Activated naive CD4-positive, alpha-beta T cell treated with anti-CD3 and anti-CD28 coated beads, Interleukin-2, amount 10 ng/mL, durations not matched to agents 7 days and 5 days (primary cell): ENCODE results near the gene SLC9A8.

Experiments
- CTCF ChIA-PET: fragments of 350-600 bp; sonication (Branson Sonifier 250); formaldehyde crosslinking; loops from one replicate; lab custom pipeline; 2021; ENCODE audit warnings: antibody characterized with exemption; lab: Charles Lee
- DNase-seq: peaks from one replicate; pipeline ENCODE4 v3.0.0-alpha.2; 2020
- H3K27ac Mint-ChIP-seq: one replicate; pipeline ENCODE4 v1.8.0; 2021; ENCODE audit warnings: mild to moderate bottlenecking, moderate library complexity, mixed read lengths
- H3K27me3 Mint-ChIP-seq: one replicate; pipeline ENCODE4 v1.8.0; 2021; ENCODE audit warnings: mild to moderate bottlenecking, mixed read lengths
- H3K36me3 Mint-ChIP-seq: one replicate; pipeline ENCODE4 v1.8.0; 2021; ENCODE audit warnings: mixed read lengths
- H3K4me1 Mint-ChIP-seq: one replicate; pipeline ENCODE4 v1.8.0; 2021; ENCODE audit warnings: mixed read lengths
- H3K4me3 Mint-ChIP-seq: one replicate; pipeline ENCODE4 v1.8.0; 2021; ENCODE audit warnings: mild to moderate bottlenecking, moderate library complexity, mixed read lengths
- H3K9me3 Mint-ChIP-seq: one replicate; pipeline ENCODE4 v1.8.0; 2021; ENCODE audit warnings: mixed read lengths

Gene SLC9A8

DNA sequence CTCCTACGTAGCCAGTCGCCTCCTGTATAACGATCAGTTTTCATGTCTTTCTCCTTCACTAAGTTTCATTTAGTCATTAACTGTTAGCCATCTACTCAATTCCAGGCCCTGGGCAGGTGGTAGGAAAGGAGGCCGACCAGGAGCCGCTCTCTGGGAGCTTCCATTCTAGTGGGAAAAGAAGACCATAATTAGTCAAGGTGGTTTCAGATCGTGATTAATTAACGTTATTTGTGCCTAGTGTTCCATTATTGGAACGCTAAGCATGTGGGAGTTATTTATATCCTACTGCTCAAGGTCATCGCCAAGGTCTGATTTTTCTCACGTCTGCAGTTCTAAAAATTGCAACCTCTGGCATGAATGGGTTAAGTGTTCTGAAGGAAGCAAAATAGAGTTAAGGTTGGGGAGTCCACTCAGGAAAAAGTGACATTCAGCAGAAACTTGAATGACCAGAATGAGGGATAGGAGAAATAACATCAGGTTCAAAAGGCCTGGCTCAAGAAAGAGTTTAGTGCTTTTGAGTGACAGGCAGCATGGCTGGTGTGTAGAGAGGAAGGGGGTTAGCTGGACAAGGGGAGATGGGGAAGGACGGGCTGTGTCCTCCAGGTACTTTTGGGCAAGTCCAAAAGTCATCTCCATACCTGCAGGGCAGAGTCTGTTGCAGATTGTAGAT lies 812 bp downstream of the SLC9A8 start:
- H3K9me3 Mint-ChIP-seq, result no peaks in the 10 kb centered on the region

DNA sequence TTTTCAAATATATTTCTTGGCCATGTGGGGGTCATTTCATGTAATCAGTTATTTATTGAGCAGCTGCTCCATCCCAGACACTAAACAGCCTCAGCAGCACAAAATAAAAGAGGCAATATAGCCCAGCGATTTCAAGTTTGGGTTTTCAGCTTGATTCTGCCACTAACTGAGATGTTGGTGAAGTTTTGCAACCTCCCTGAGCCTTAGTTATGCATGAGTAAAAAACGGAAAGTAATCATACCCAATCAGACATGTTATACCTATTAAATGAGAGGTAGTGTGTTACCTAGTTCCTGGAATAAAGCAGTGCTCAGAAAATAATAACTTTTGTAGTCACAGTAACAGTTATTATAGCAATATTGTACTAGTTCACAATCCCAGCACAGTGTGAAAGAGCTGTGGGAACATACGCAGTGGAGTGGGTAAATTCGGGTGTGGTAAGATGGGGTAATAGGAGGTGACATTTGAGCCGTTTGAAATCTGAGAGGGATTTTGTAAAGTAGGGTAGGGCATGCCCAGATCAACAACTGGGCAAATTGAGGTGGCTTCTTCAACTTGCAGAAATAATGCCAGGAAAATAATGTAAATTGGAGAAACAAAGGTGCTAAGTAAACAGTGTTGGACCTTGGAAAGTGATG lies 1.5 kb downstream of the SLC9A8 start:
- CTCF ChIA-PET, result interaction anchor here (0.6 to 1.2 kb wide), 2 partner anchors 32 to 391 kb away, joined by 3 to 4 read pairs; no protein-coding TSS in a partner anchor
- H3K9me3 Mint-ChIP-seq, result no peaks in the 10 kb centered on the region
- peaks cover 51% of the 10 kb centered on the region for H3K36me3 Mint-ChIP-seq
- no peak for DNase-seq
- peaks cover 11% of the 10 kb centered on the region for H3K27me3 Mint-ChIP-seq
- H3K27ac Mint-ChIP-seq, result peak overlapping the region; percentile 93
- H3K4me1 Mint-ChIP-seq, result peaks cover 57% of the 10 kb centered on the region
- H3K4me3 Mint-ChIP-seq, result peak overlapping the region; percentile 95

More for the DNA sequence above, 812 bp downstream of the SLC9A8 start:
- Mint-ChIP-seq H3K4me1 (peaks cover 50% of the 10 kb centered on the region), H3K4me3 (peak overlapping the region; percentile 95), H3K27ac (peak overlapping the region; percentile 93), H3K27me3 (peaks cover 11% of the 10 kb centered on the region), H3K36me3 (peaks cover 43% of the 10 kb centered on the region)
- CTCF ChIA-PET, result interaction anchor here (1.2 to 1.4 kb wide), 2 partner anchors 9 to 32 kb away, joined by 3 to 5 read pairs; no protein-coding TSS in a partner anchor
- no peak for DNase-seq

DNA sequence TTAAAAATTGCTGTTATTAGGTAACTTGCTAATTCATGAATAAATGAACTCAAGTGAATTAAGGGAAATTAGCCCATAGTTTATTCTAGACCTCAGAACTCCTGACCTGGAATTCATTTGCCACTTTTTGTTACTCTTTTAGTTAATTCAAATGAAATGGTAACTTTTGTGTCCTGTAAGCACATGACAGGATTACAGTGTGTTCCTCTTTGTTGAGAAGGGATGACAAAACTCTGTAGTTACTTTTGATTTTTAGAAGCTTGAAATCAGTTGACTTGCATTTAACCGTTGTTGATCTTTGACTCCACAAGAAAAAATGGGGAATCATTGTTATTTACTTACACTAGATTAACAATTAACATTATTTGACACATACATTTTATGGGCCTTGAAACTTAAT lies 6.2 kb downstream of the SLC9A8 start:
- H3K27me3 Mint-ChIP-seq, result no peaks in the 10 kb centered on the region
- H3K36me3 Mint-ChIP-seq, result peaks cover 79% of the 10 kb centered on the region
- peaks cover 75% of the 10 kb centered on the region for H3K4me1 Mint-ChIP-seq
- H3K9me3 Mint-ChIP-seq, result no peaks in the 10 kb centered on the region
- no peak for DNase-seq
- CTCF ChIA-PET, result no interaction called here
- no peak overlapping the region for H3K27ac Mint-ChIP-seq
- no peak overlapping the region for H3K4me3 Mint-ChIP-seq

DNA sequence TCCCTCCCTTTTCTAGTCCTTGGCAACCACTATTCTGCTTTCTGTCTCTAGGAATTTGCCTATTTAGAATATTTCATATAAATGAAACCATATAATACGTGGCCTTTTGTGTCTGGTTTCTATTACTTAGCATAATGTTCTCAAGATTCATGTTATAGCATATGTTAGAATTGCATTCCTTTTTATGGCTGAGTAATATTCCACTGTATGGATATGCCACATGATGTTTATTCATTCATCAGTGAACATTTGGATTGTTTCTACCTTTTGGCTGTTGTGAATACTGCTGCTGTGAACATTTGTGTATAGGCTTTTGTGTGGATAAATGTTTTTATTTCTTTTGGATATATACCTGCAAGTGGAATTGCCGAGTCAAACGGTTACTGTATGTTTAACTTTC lies 7.1 kb downstream of the SLC9A8 start:
- CTCF ChIA-PET, result interaction anchor here (2.5 kb wide), 1 partner anchor 26 kb away, joined by 7 read pairs; no protein-coding TSS in a partner anchor
- peaks cover 79% of the 10 kb centered on the region for H3K36me3 Mint-ChIP-seq

DNA sequence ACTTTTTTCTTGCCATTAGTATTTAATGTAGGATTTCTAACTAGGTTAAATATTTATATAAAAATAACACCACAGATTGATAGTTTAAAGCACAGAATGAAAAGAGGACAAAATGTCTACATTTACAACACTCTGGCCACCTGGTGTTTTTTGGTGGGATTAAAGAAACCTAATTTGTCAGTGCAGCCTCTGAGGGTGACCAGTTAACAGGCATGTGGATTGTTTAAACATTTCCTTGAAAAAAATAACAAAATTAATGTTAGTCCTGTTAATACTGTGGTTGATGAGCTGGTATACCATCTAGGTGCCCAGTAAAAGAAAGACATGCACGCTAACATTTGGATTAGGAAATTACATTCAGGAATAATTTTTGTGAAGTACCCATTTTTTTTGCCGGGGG lies 8.8 kb downstream of the SLC9A8 start:
- Mint-ChIP-seq H3K4me1 (peaks cover 75% of the 10 kb centered on the region), H3K27me3 (no peaks in the 10 kb centered on the region), H3K9me3 (no peaks in the 10 kb centered on the region), H3K4me3 (peak overlapping the region; percentile 28), H3K36me3 (peaks cover 75% of the 10 kb centered on the region), H3K27ac (peak overlapping the region; percentile 82)
- no peak for DNase-seq
- CTCF ChIA-PET, result interaction anchor here (0.6 to 2.5 kb wide), 10 partner anchors 17 to 280 kb away, joined by 3 to 7 read pairs (median 4); no protein-coding TSS in a partner anchor

More for the DNA sequence above, 7.1 kb downstream of the SLC9A8 start:
- no peak overlapping the region for H3K4me3 Mint-ChIP-seq
- no peaks in the 10 kb centered on the region for H3K9me3 Mint-ChIP-seq
- H3K27ac Mint-ChIP-seq, result no peak overlapping the region
- DNase-seq, result no peak
- H3K4me1 Mint-ChIP-seq, result peaks cover 74% of the 10 kb centered on the region
- H3K27me3 Mint-ChIP-seq, result no peaks in the 10 kb centered on the region

DNA sequence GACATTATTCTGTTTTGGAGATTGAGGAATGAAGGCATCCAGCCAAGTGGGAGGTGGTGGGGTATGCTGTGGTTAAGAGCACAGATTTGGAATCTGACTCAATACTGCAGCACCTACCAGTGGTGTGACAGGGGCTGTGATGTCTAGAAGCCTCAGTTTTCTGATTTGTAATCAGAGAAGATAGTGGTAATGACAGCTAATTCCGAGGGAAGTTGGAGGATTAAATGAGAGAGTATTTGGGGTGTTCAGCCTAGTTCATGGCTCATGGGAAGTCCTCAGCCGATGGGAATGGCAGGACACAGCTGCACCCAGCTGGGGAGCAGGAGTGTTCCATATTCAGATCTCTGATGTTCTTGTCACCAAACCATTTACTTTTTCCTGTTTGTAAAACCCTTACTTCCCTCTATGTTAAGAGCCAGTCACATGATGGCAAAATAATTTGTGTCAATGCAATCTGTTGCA lies 9.3 kb downstream of the SLC9A8 start:
- Mint-ChIP-seq H3K27me3 (no peaks in the 10 kb centered on the region), H3K36me3 (peaks cover 75% of the 10 kb centered on the region), H3K4me3 (peak overlapping the region; percentile 28), H3K4me1 (peaks cover 75% of the 10 kb centered on the region), H3K9me3 (no peaks in the 10 kb centered on the region), H3K27ac (peak overlapping the region; percentile 82)
- no peak for DNase-seq
- CTCF ChIA-PET, result interaction anchor here (0.6 to 2.5 kb wide), 9 partner anchors 17 to 211 kb away, joined by 3 to 7 read pairs (median 4); no protein-coding TSS in a partner anchor

DNA sequence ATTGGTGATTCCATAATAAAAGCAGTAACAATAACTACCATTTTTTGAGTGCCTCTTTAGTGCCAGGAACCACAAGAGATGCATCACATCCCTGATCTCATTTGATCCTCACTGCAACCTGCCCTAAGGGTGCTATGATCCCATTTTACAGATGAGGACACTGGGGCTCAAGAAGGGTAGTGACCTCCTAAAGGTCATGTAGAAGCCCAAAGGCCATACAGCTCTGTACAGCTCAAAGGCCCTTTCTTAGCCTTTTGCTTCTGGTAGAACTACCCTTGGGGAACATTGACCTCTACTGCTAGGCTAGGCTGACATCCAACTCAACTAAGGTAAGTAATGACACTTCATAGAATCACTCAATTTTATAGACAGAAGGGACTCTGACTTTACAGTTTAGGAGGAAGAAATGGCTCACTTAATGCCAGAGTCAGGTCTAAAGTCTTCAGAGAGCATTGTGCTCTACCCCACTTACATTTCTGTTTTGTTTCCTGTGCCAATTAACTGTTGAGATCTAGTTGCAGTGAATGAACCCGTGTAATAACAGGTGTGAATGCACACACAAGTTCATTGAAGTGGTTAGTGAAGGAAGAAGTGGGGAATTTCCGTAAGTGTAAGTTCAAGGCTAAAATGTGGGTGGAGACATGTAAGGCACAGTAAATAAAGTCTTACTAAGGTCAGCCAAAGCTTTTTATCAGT lies 10.7 kb downstream of the SLC9A8 start:
- peak overlapping the region; percentile 95 for H3K27ac Mint-ChIP-seq
- H3K36me3 Mint-ChIP-seq, result peaks cover 67% of the 10 kb centered on the region
- DNase-seq, result no peak
- H3K27me3 Mint-ChIP-seq, result no peaks in the 10 kb centered on the region
- peak overlapping the region; percentile 33 for H3K4me3 Mint-ChIP-seq
- no peaks in the 10 kb centered on the region for H3K9me3 Mint-ChIP-seq
- H3K4me1 Mint-ChIP-seq, result peaks cover 66% of the 10 kb centered on the region
- CTCF ChIA-PET, result interaction anchor here (1.1 to 2.1 kb wide), 3 partner anchors 10 to 213 kb away, joined by 4 to 5 read pairs (median 5); partner anchors contain the start of gene SLC9A8

DNA sequence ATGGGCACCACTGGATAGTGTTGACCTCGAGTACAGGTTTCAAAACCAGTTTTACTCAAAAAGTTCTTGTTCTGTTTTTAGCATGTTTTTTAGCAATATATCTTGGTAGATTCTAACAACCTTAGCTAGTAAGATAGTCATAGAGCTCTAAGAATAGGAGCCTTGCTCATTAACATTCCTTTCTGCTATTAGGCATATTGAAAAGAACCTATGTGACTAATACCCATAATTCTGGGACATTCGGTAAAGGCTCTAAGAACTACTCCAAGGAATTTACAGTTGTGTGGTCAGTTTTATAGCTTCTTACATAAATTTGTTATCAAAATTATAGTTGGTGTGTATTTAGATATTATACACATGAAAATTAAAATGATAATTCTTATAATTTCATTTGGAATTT lies 11.6 kb downstream of the SLC9A8 start:
- peak overlapping the region; percentile 95 for H3K27ac Mint-ChIP-seq

DNA sequence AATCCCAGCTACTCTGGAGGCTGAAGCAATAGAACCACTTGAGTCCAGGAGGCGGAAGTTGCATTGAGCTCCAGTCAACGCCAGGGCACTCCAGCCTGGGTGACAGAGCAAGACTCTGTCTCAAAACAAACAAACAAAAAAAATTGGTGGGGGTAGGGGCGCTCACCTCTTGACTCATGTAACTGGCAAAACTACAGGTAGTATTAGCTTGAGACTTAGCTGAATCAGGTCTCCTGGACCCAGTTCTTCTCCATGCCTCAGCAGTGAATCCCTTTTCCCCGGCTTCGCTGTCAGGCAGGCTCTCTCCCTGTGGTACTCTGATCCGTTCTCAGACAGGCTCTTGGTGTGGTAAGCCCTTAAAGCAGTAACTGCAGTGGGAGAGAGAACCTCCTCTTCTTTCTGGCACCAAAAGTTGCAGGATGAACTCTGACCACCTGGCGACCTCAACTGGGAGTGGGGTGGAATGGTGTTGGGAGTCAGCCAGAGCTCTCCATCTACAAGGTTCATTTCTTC lies 12.9 kb downstream of the SLC9A8 start:
- CTCF ChIA-PET, result interaction anchor here (0.7 to 1.7 kb wide), 5 partner anchors 21 to 289 kb away, joined by 3 to 5 read pairs (median 3); no protein-coding TSS in a partner anchor
- Mint-ChIP-seq H3K27me3 (no peaks in the 10 kb centered on the region), H3K4me3 (no peak overlapping the region), H3K27ac (peak overlapping the region; percentile 54), H3K9me3 (no peaks in the 10 kb centered on the region), H3K36me3 (peaks cover 60% of the 10 kb centered on the region), H3K4me1 (peaks cover 51% of the 10 kb centered on the region)
- DNase-seq, result no peak

More for the DNA sequence above, 11.6 kb downstream of the SLC9A8 start:
- no peak for DNase-seq
- H3K4me3 Mint-ChIP-seq, result peak overlapping the region; percentile 33
- no peaks in the 10 kb centered on the region for H3K27me3 Mint-ChIP-seq
- peaks cover 60% of the 10 kb centered on the region for H3K36me3 Mint-ChIP-seq
- CTCF ChIA-PET, result interaction anchor here (0.6 to 0.7 kb wide), 2 partner anchors 22 to 86 kb away, joined by 3 read pairs; no protein-coding TSS in a partner anchor
- H3K4me1 Mint-ChIP-seq, result peaks cover 58% of the 10 kb centered on the region
- H3K9me3 Mint-ChIP-seq, result no peaks in the 10 kb centered on the region

DNA sequence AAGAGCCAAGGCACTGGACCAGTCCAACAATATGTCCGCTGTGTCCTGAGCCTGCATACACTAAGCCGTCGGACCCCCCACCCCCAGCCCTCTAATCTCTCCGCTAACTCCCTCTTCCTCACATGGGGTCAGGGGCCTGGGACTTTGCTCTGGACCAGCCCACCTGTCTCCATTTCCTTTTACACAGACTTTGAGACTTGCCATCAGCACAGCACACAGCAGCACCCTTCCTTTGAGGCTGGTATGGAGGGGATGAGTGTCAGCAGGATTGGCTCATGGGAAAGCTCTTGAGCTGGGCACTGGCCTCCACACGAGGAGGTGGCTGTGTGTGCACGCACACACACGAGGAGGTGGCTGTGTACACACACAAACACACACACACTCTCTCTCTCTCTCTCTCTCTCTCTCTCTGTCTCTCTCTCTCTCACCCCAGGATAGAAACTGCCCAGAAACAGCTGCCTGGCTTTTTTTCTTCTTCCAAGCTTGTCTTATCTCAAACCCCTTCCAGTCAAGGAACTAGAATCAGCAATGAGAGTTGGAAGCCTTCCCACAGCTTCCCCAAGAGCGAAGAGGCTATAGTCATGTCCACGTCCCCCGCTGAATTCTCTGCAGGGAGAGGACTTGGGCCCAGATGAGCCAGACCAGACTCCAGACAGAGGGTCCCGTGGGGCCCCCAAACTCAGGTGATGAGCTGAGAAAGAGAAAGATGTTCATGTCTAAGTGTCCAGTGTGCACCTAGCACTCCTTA lies 18.6 kb downstream of the SLC9A8 start:
- H3K36me3 Mint-ChIP-seq, result peaks cover 45% of the 10 kb centered on the region
- no peaks in the 10 kb centered on the region for H3K27me3 Mint-ChIP-seq
- no peaks in the 10 kb centered on the region for H3K9me3 Mint-ChIP-seq
- no peak overlapping the region for H3K4me3 Mint-ChIP-seq
- CTCF ChIA-PET, result interaction anchor here (0.8 to 1.3 kb wide), 3 partner anchors 10 to 15 kb away, joined by 3 read pairs; no protein-coding TSS in a partner anchor
- no peak for DNase-seq
- H3K4me1 Mint-ChIP-seq, result peaks cover 2% of the 10 kb centered on the region
- peak overlapping the region; percentile 69 for H3K27ac Mint-ChIP-seq

DNA sequence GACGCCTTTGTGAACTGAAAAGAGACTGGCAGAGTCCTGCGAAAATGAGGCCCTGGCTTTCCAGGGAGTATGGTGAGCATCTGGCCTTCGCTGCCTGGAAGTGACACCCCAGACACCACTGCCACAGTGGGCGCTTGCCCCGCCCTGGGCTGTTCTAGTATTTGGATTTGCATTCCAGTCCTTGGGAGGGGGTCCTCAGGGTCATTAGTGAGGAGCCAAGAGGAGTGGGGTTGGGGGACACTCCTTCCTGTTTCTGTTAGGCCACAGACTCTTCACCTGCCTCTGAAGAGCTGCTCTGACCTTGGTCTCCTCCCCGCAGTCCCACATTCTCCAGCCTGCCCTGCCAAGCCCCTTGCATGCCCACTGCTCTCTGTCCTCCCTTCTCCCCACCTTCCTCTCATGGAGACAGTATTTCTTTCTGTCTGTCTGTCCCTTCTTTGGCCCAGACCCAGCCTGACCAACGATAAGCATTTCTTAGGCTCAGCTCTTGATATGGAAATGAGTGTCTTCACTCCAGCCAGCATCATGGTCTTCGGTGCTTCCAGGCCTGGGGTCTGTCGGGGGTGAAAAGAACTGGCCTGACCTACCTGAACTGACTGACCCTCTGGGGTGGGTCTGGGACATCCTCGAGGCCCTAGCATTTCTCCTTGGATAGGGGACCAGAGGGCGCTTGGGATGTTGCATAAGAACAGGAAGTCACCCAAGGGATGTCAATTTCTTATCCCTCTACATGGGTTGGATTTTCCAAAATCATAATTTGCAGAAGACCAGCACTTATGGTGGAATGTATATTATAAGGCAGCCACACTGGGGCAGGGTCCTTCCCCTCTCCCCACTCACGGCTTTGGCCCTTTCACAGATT lies 19.4 kb downstream of the SLC9A8 start:
- Mint-ChIP-seq H3K4me1 (no peaks in the 10 kb centered on the region), H3K27me3 (no peaks in the 10 kb centered on the region), H3K36me3 (peaks cover 50% of the 10 kb centered on the region), H3K27ac (no peak overlapping the region), H3K9me3 (no peaks in the 10 kb centered on the region), H3K4me3 (no peak overlapping the region)
- CTCF ChIA-PET, result interaction anchor here (0.8 to 1.8 kb wide), 3 partner anchors 13 to 14 kb away, joined by 3 to 6 read pairs (median 3); no protein-coding TSS in a partner anchor
- DNase-seq, result no peak

DNA sequence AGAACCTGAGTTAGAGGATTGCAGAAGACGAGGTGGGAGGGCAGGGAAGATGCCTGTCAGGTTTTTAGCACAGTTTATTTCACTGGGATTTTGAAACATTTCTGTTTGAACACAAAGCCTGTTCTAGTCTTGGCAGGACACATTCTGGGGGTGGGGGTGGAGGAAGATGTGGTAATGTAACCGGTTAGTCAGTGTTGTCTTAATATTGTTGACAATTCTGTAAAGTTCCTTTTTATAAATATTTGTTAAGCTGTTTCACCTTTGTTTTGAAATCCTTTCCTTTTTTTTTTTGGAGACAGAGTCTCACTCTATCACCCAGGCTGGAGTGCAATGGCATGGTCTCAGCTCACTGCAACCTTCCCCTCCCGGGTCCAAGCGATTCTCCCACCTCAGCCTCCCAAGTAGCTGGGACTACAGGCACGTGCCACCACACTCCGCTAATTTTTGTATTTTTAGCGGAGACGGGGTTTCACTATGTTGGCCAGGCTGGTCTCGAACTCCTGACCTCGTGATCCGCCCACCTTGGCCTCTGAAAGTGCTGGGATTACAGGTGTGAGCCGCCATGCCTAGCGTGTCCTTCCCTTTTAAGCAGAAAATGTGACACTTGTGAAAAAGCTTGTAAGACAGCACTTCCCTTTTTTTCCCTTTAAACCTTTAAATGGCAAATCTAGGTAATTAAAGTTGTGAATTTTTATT lies 20.2 kb downstream of the SLC9A8 start:
- peaks cover 50% of the 10 kb centered on the region for H3K36me3 Mint-ChIP-seq
- H3K27ac Mint-ChIP-seq, result no peak overlapping the region
- H3K9me3 Mint-ChIP-seq, result no peaks in the 10 kb centered on the region
- no peak for DNase-seq
- H3K4me1 Mint-ChIP-seq, result no peaks in the 10 kb centered on the region
- no peaks in the 10 kb centered on the region for H3K27me3 Mint-ChIP-seq
- CTCF ChIA-PET, result interaction anchor here (1.8 kb wide), 1 partner anchor 13 kb away, joined by 6 read pairs; no protein-coding TSS in a partner anchor
- H3K4me3 Mint-ChIP-seq, result no peak overlapping the region
